ENCODE measurements around the gene ADAMTSL1. TPM values are rescaled to one million over a fixed set of nuclear protein-coding genes. Genes with fewer than 3 reads are reported as not detected.

ADAMTSL1 gene
- total RNA-seq, 1 experiment from 2014 or later: 1.2 TPM

- Mint-ChIP-seq H3K27me3 (ENCODE audit: low read depth) (no peaks in the 10 kb centered on the region), H3K4me3 (no peak overlapping the region), H3K4me1 (no peaks in the 10 kb centered on the region), H3K36me3 (ENCODE audit: insufficient read depth in 1 of 3, low read depth in 3 of 3) (no peaks in the 10 kb centered on the region), H3K9me3 (no peaks in the 10 kb centered on the region; a peak in 1 of 5 replicates), H3K27ac (no peak overlapping the region)
- Histone ChIP-seq H2BK20ac (ENCODE audit: low read depth, low read length, poor library complexity, severe bottlenecking) (no peak overlapping the region), H2AK5ac (ENCODE audit: insufficient read length, low read length) (no peak overlapping the region), H4K8ac (replicated peaks; ENCODE audit: insufficient read length, low read depth, low read length) (no peak overlapping the region), H4K91ac (ENCODE audit: insufficient read length, low read depth, low read length) (no peak overlapping the region), H4K5ac (ENCODE audit: insufficient read length, low read depth, low read length) (no peak overlapping the region), H4K20me1 (ENCODE audit: control insufficient read depth, insufficient read depth, insufficient read length) (no peaks in the 10 kb centered on the region), H2BK15ac (ENCODE audit: low read depth, low read length) (no peak overlapping the region), H3K9ac (ENCODE audit: extremely low read depth, insufficient read length, low read length) (no peak overlapping the region), H3K9me3 (ENCODE audit: control insufficient read depth, low read depth, low read length) (no peaks in the 10 kb centered on the region), H3T11ph (ENCODE audit: low read length) (no peak overlapping the region), H2BK12ac (ENCODE audit: insufficient read length, low read depth, low read length) (no peak overlapping the region), H3K79me2 (ENCODE audit: insufficient read depth, low read length) (no peaks in the 10 kb centered on the region), H3K79me1 (ENCODE audit: insufficient read depth, low read depth, low read length, poor library complexity, severe bottlenecking) (no peaks in the 10 kb centered on the region), H3K18ac (ENCODE audit: insufficient read length, low read depth, low read length) (no peak overlapping the region), H3K56ac (ENCODE audit: insufficient read length, low read depth, low read length) (no peak overlapping the region), H3K4ac (ENCODE audit: low read depth, low read length) (no peak overlapping the region), H3K27ac (ENCODE audit: insufficient read length, low read depth, low read length) (no peak overlapping the region), H3K4me2 (ENCODE audit: insufficient read depth, insufficient read length, low read length) (no peak overlapping the region), H2AFZ (ENCODE audit: low read length) (no peak overlapping the region), H3K23ac (ENCODE audit: insufficient read length, low read depth, low read length) (no peak overlapping the region), H3K27me3 (ENCODE audit: insufficient read depth, low read length) (no peaks in the 10 kb centered on the region), H2BK120ac (ENCODE audit: low read depth, low read length, poor library complexity, severe bottlenecking) (no peak overlapping the region), H3K14ac (ENCODE audit: insufficient read depth, low read length) (no peak overlapping the region), H3K23me2 (ENCODE audit: insufficient read length, low read depth, low read length, poor library complexity, severe bottlenecking) (no peaks in the 10 kb centered on the region), H2BK5ac (ENCODE audit: insufficient read length, low read length) (no peak overlapping the region), H3K4me1 (ENCODE audit: insufficient read depth, low read length) (no peaks in the 10 kb centered on the region)
- no peak for DNase-seq
- TF ChIP-seq CTCF (conservative IDR thresholded peaks at IDR 0.05): no peak
- WGBS (ENCODE audit: extremely low coverage, insufficient read length, low lambda C conversion rate): no CpG with 5 or more reads among the region's 12 CpGs
Observed at GRCh38 chr9:18718393-18718792, 244.4 kb downstream of the ADAMTSL1 start.

All from H9 (cell line).